ENCODE data around the gene TMEM63C.

DNA sequence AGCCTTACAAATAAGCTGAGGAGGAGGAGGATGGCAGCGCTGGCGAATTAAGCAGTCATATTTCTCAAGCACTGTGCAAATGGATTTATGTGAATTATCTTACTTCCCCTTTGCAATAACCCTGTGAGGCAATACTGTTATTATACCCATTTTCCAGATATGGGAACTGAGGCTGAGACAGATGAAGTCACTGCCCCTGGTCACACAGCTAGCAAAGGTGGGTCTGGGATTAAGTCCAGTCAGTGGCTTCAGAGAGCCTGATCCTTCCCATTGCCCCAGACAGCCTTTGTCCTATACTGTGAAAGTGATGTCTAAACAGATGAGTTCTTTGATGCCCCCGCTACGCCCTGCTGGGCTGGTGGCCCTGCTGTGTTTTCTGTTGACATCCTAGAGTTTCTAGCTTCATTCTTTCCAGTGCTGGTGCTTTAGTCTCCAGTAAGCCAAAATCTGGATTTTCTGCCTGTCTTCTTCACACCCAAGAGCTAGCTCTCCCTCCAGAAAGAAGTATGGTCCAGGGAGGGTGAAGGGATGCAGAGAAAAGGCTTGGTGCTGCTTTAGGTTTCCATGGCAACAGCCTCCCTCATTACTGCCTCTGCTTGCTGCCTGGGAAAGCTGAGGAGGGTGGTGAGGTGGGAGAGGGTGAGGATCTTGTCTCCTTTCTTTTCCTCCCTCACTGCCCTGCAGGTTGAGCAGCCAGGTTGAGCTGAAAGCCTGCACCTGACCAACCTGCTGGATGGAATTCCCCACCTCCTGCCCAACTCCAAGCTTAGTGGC is 30.7 kb downstream of the TMEM63C start:
- TF ChIP-seq CTCF (optimal IDR thresholded peaks at IDR 0.05 in 1 of 3, IDR thresholded peaks at IDR 0.05 in 1 of 3, conservative IDR thresholded peaks at IDR 0.05 in 1 of 3; ENCODE audit: extremely low read depth in 1 of 3, insufficient read depth in 2 of 3, low read length in 3 of 3) (no peak), EZH2 (IDR thresholded peaks at IDR 0.05; ENCODE audit: low read length) (no peak)
